Loucy (cell line): ENCODE data around the gene TRNT1.
A peak's percentile ranks its signal among the peaks of the same experiment; 100 is the strongest.

Source experiments
- H2AFZ ChIP-seq: fragments of 200-600 bp; sonication (generic); 2 replicates; pipeline ENCODE4 v1.6.0; 2016; ENCODE audit warnings: antibody characterized with exemption, mild to moderate bottlenecking, low read length, moderate library complexity
- H3F3A ChIP-seq: fragments of 200-600 bp; 2 replicates; pipeline ENCODE4 v1.6.0; 2016; ENCODE audit warnings: antibody characterized with exemption, low read depth, mild to moderate bottlenecking
- H3K27me3 ChIP-seq: fragments of 200-600 bp; sonication (generic); 2 replicates; pipeline ENCODE4 v1.6.1; 2014; ENCODE audit warnings: low read length, mild to moderate bottlenecking; ENCODE audit not compliant: insufficient read depth, poor library complexity, severe bottlenecking
- H3K36me3 ChIP-seq: fragments of 200-600 bp; sonication (generic); 2 replicates; pipeline ENCODE4 v1.6.1; 2016; ENCODE audit warnings: low read length; ENCODE audit not compliant: insufficient read depth
- H3K4me1 ChIP-seq: fragments of 200-600 bp; sonication (generic); 2 replicates; pipeline ENCODE4 v1.5.1; 2014; ENCODE audit warnings: low read length, mild to moderate bottlenecking; ENCODE audit not compliant: insufficient read depth, poor library complexity, severe bottlenecking
- H3K4me2 ChIP-seq: fragments of 200-600 bp; sonication (generic); 2 replicates; pipeline ENCODE4 v1.6.0; 2014; ENCODE audit warnings: antibody characterized with exemption, low read length, low read depth, mild to moderate bottlenecking; ENCODE audit not compliant: poor library complexity, severe bottlenecking
- H3K4me3 ChIP-seq: fragments of 200-600 bp; sonication (generic); 2 replicates; pipeline ENCODE4 v1.5.1; 2014; ENCODE audit warnings: low read length, mild to moderate bottlenecking, mixed read lengths; ENCODE audit not compliant: poor library complexity, severe bottlenecking
- H3K79me2 ChIP-seq: fragments of 200-600 bp; sonication (generic); 2 replicates; pipeline ENCODE4 v1.6.1; 2014; ENCODE audit warnings: low read length; ENCODE audit not compliant: insufficient read depth
- H3K9ac ChIP-seq: fragments of 200-600 bp; sonication (generic); 2 replicates; pipeline ENCODE4 v1.6.0; 2014; ENCODE audit warnings: mild to moderate bottlenecking, low read depth, low read length, moderate library complexity; ENCODE audit not compliant: poor library complexity, severe bottlenecking
- H3K9me2 ChIP-seq: fragments of 200-600 bp; sonication (generic); replicated peaks from 2 replicates; pipeline ENCODE4 v1.6.1; 2016; ENCODE audit warnings: low read depth, low read length, mixed read lengths
- H3K9me3 ChIP-seq: fragments of 200-600 bp; sonication (generic); 2 replicates; pipeline ENCODE4 v1.6.1; 2014; ENCODE audit warnings: mild to moderate bottlenecking, antibody characterized with exemption, low read length, low read depth; ENCODE audit not compliant: insufficient read depth
- H4K20me1 ChIP-seq: fragments of 200-600 bp; sonication (generic); 2 replicates; pipeline ENCODE4 v1.6.0; 2014; ENCODE audit warnings: antibody characterized with exemption, low read length, mild to moderate bottlenecking; ENCODE audit not compliant: insufficient read depth, poor library complexity, severe bottlenecking
- CTCF ChIP-seq: fragments of 200-600 bp; sonication (generic); conservative IDR thresholded peaks from 2 replicates; pipeline ENCODE4 v1.5.1; 2014; ENCODE audit warnings: mild to moderate bottlenecking, antibody characterized with exemption, low read length
- EZH2phosphoT487 ChIP-seq: fragments of 200-600 bp; IDR thresholded peaks from 2 replicates; pipeline ENCODE4 v1.6.1; 2018; ENCODE audit warnings: antibody characterized with exemption, mild to moderate bottlenecking, moderate library complexity, borderline replicate concordance

TRNT1 gene

DNA sequence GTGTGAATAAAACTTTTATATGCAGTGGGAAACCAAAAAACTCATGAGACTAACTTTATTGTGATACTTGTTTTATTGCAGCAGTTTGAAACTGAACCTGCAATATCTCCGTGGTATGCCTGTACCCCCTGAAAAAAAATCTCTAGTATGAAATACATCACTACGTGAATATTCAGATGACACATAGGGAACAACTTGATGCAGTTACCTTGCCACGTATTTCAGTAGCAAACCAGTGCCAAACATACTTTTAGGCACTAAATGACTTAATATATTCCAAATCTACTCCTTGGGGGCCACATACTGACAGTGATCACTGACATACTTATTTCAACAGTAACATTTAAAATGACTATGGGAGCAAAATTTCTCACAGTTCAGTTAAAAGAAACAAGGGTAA, 38.9 kb downstream of the TRNT1 start:
- TF ChIP-seq CTCF, result no peak
- no peak for TF ChIP-seq EZH2phosphoT487
- Histone ChIP-seq H3K9ac (no peak overlapping the region), H3K9me2 (no peaks in the 10 kb centered on the region), H3K4me3 (no peak overlapping the region), H3K79me2 (0 out of 2 replicates have a peak, but pooled peaks cover 5% of the 10 kb centered on the region), H3K9me3 (peaks cover 14% of the 10 kb centered on the region; the same call in 1 of the 2 replicates), H3F3A (no peaks in the 10 kb centered on the region), H3K4me1 (peaks cover 9% of the 10 kb centered on the region), H3K27me3 (no peaks in the 10 kb centered on the region), H2AFZ (no peak overlapping the region), H3K4me2 (no peak overlapping the region), H4K20me1 (no peaks in the 10 kb centered on the region), H3K36me3 (peaks cover 74% of the 10 kb centered on the region)

DNA sequence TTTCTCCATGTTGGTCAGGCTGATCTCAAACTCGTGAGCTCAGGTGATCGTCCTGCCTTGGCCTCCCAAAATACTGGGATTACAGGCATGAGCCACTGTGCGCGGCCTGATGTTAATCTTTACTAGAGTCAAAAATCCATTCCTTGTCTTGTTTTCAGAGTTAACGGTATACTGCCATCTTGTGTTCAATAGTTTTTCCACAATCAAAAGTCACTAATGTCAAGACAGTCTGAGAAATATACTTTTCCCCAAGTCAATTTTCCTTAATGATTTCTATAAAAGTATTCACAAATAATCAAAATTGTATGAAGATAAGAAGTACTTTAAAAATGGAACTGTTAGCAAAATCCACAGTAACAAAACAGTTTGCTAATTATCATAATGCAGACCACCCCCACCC, 44.3 kb downstream of the TRNT1 start:
- Histone ChIP-seq H3K4me1 (peaks cover 49% of the 10 kb centered on the region), H3K36me3 (peaks cover 37% of the 10 kb centered on the region), H3K4me2 (peak overlapping the region; percentile 95), H3K9ac (no peak overlapping the region), H2AFZ (no peak overlapping the region), H3K9me2 (no peaks in the 10 kb centered on the region), H3K27me3 (no peaks in the 10 kb centered on the region), H3K4me3 (peak overlapping the region; percentile 88), H3K79me2 (peaks cover 42% of the 10 kb centered on the region), H3F3A (peaks cover 7% of the 10 kb centered on the region), H4K20me1 (no peaks in the 10 kb centered on the region), H3K9me3 (no peaks in the 10 kb centered on the region)
- TF ChIP-seq EZH2phosphoT487, result no peak
- TF ChIP-seq CTCF, result peak; percentile 65

- Histone ChIP-seq H3K27me3 (no peaks in the 10 kb centered on the region), H4K20me1 (peaks cover 11% of the 10 kb centered on the region), H3K4me3 (peak overlapping the region; percentile 88), H3K9me2 (no peaks in the 10 kb centered on the region), H3K36me3 (peaks cover 21% of the 10 kb centered on the region), H3K4me1 (peaks cover 65% of the 10 kb centered on the region), H3F3A (peaks cover 7% of the 10 kb centered on the region), H3K9ac (peak overlapping the region; percentile 78), H3K9me3 (no peaks in the 10 kb centered on the region), H3K4me2 (peak overlapping the region; percentile 95), H3K79me2 (peaks cover 59% of the 10 kb centered on the region), H2AFZ (no peak overlapping the region)
- TF ChIP-seq CTCF (no peak), EZH2phosphoT487 (no peak)
These were observed 45.9 kb downstream of the TRNT1 start for GRCh38 chr3:3172627-3173026.
